Adrenal gland (tissue), 12 donors: ENCODE results near the gene PIAS4. TPM values are rescaled to one million over a fixed set of nuclear protein-coding genes. Genes with fewer than 3 reads are reported as not detected.
A peak's percentile ranks its signal among the peaks of the same experiment; 100 is the strongest.

Source experiments
- DNase-seq, 7 donors: peaks; one replicate each; pipeline ENCODE4 v3.0.0-alpha.2; 2019 to 2020
- H3K27ac ChIP-seq, 5 donors: fragments of 200-600 bp; sonication (generic) in 4 of 5; 1 replicate in 3 of 5; 2 replicates in 2 of 5; pipeline versions ENCODE4 v1.5.1 to v1.8.0; 2016 to 2020; ENCODE audit warnings: mild to moderate bottlenecking in 1 of 5
- H3K27me3 ChIP-seq: fragments of 200-600 bp; 2 replicates; pipeline ENCODE4 v1.8.0; 2021
- H3K36me3 ChIP-seq, 2 donors: fragments of 200-600 bp; replicated peaks in 1 of 2; 1 replicate in 1 of 2; 2 replicates in 1 of 2; pipeline versions ENCODE4 v1.5.1 to v1.8.0; 2018 to 2022
- H3K4me1 ChIP-seq, 2 donors: fragments of 200-600 bp; replicated peaks in 1 of 2; 1 replicate in 1 of 2; 2 replicates in 1 of 2; pipeline versions ENCODE4 v1.5.1 to v1.8.0; 2018 to 2021
- H3K4me3 ChIP-seq, 4 donors: fragments of 200-600 bp; sonication (generic) in 3 of 4; one replicate each; pipeline ENCODE4 v1.5.1; 2016 to 2018
- H3K9me3 ChIP-seq, 3 donors: fragments of 200-600 bp; sonication (generic) in 1 of 3; replicated peaks in 1 of 3; 1 replicate in 2 of 3; 2 replicates in 1 of 3; pipeline versions ENCODE4 v1.5.1 to v1.8.0; 2016 to 2021
- POLR2A ChIP-seq, 2 donors: fragments of 450-650 bp; IDR thresholded peaks; one replicate each; pipeline ENCODE4 v1.6.1; 2017; ENCODE audit warnings: antibody characterized with exemption in 2 of 2, mild to moderate bottlenecking in 2 of 2, moderate library complexity in 1 of 2
- whole genome bisulfite sequencing, 4 donors: extraction: QIAGEN DNeasy Blood & Tissue Kit in 2 of 4; methylation state at CpG; one replicate each; pipeline versions ENCODE4 v1.1.5 to v1.1.7; 2013 to 2017; 5-methylcytosine and 5-hydroxymethylcytosine counted together
- intact Hi-C, 2 donors: fragments of 100-400 bp; cut with DNase I; formaldehyde crosslinking; loops; one replicate each; pipeline versions ENCODE4 v1.14.1 to v1.15.0; 2022 to 2023
- polyA plus RNA-seq, 3 donors: library from polyadenylated mRNA; stranded (reverse); fragments of 200-250 nt in 2 of 3; fragments of 350-450 nt in 1 of 3; fragmentation: Illumina TruSeq in 1 of 3; extraction: RNeasy Lipid Tissue Mini Kit (QIAGEN cat#74804) in 1 of 3; gene quantifications; one replicate each; pipeline ENCODE4 v1.2.3, GENCODE V29; 2013 to 2014
- total RNA-seq, 9 donors: library from RNA; depleted of rRNA in 4 of 9; stranded (reverse); fragments of >200 nt in 4 of 9; fragments of 120-200 nt in 1 of 9; fragmentation: NEBNext Ultra II Directional in 1 of 9; extraction: Animal tissue kit (Norgen Biotek cat#: 25700) in 1 of 9; gene quantifications; one replicate each; pipeline versions ENCODE4 v1.1.0 to v1.2.4, GENCODE V29; 2013 to 2023
- TF ChIP-seq, protein P1 (sequence below), 6 experiments: fragments of 450-650 bp in 4 of 6; fragments of 200-600 bp in 2 of 6; sonication (generic) in 1 of 6; IDR thresholded peaks; 1 replicate in 5 of 6; 2 replicates in 1 of 6; pipeline versions ENCODE4 v1.5.1 to v1.8.0; 2016 to 2021; ENCODE audit warnings: antibody characterized with exemption in 6 of 6, mild to moderate bottlenecking in 2 of 6, moderate library complexity in 1 of 6
- donor health status: healthy with polysubstance abuse.
- donor health status: Bipolar disorder and iron deficiency.
- donor health status: DM: yes; HTN: yes; CAD: no.
- donor health status: DM: no; HTN: no; CAD: no.
- donor health status: DM: no; HTN: no; CAD: no.
- donor health status: DM: yes; HTN: yes; CAD: no.

Gene PIAS4
- total and polyA plus RNA-seq, 12 donors = 13.7 to 40.7 (median 22.5) TPM

DNA sequence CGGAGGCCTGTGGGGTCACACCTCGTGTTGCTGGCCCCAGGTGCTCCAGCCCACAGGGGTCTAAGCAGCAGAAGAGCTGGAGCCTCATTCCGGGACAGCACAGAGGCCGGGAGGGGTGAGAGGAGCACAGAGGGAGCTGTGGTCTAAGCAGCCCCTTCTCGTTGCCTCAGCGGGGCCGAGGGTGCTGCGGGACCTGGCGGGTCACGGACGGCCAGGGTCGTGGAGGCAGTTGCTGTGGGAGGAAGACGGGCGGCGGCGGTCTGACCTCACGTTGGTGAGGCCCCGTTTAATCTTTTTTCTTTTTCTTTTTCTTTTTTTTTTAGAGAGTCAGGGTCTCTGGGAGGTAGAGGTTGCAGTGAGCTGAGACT lies 21.7 kb downstream of the PIAS4 start:
- Histone ChIP-seq H3K9me3 (no peaks in the 10 kb centered on the region), H3K36me3 (peaks cover 0 to 34% of the 10 kb centered on the region in 2 donors), H3K4me3 (no peak overlapping the region), H3K4me1 (peaks cover 8 to 10% of the 10 kb centered on the region in 2 donors), H3K27ac (no peak overlapping the region), H3K27me3 (no peaks in the 10 kb centered on the region)
- no peak for TF ChIP-seq POLR2A (IDR thresholded peaks at IDR 0.05)
- TF ChIP-seq, protein P1, sequence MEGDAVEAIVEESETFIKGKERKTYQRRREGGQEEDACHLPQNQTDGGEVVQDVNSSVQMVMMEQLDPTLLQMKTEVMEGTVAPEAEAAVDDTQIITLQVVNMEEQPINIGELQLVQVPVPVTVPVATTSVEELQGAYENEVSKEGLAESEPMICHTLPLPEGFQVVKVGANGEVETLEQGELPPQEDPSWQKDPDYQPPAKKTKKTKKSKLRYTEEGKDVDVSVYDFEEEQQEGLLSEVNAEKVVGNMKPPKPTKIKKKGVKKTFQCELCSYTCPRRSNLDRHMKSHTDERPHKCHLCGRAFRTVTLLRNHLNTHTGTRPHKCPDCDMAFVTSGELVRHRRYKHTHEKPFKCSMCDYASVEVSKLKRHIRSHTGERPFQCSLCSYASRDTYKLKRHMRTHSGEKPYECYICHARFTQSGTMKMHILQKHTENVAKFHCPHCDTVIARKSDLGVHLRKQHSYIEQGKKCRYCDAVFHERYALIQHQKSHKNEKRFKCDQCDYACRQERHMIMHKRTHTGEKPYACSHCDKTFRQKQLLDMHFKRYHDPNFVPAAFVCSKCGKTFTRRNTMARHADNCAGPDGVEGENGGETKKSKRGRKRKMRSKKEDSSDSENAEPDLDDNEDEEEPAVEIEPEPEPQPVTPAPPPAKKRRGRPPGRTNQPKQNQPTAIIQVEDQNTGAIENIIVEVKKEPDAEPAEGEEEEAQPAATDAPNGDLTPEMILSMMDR (IDR thresholded peaks at IDR 0.05) = no peak
- 86 to 94% (median 91%) methylated on average over 15 to 18 of the region's 18 CpGs for WGBS, 4 donors
- intact Hi-C loops = no loop called here
- no peak for DNase-seq

DNA sequence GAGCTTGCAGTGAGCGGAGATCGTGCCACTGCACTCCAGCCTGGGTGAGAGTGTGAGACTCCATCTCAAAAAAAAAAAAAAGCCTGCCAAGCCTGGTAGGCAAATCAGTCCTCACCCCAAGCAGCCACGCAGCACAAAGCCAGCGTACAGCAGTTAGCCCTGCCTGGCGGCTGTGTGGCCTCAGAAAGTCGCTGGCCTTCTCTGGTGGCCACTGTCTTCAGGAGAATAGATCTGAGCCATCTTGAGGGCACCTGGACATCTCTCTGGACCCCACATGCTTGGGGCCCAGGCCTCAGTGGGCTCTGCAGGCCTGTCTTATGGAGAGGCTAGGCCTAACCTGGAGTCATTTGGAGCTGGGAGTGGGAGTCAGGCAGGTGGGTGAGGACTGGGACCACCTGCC lies 23.0 kb downstream of the PIAS4 start:
- Histone ChIP-seq H3K4me3 (no peak overlapping the region), H3K27me3 (no peaks in the 10 kb centered on the region), H3K36me3 (peaks cover 0 to 34% of the 10 kb centered on the region in 2 donors), H3K4me1 (peaks cover 8 to 10% of the 10 kb centered on the region in 2 donors), H3K9me3 (no peaks in the 10 kb centered on the region), H3K27ac (no peak overlapping the region)
- intact Hi-C loops = no loop called here
- WGBS, 4 donors = 95 to 100% (median 98%) methylated on average over 2 to 6 of the region's 6 CpGs
- DNase-seq = no peak
- TF ChIP-seq, protein P1 (IDR thresholded peaks at IDR 0.05) = no peak
- no peak for TF ChIP-seq POLR2A (IDR thresholded peaks at IDR 0.05)

DNA sequence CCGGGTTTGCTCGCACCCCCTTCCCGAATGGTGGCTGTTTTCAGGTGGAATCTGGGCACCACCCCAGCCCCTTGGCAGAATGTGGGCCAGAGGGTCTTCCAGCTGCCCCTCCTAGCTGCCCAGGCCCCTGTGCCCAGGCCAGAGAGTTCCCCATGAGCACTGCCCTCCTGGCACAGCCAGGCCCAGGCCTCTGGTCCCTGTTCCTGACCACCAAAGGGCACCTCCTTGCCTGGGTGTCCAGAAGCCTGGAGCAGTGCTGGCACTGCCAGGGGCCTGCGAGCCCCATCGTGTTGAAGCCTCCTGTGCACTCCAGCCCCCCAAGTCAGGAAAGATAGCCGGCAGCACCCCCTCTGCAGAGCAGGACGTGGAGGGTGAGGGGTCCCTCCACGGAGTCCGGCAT lies 23.4 kb downstream of the PIAS4 start:
- TF ChIP-seq, protein P1 (IDR thresholded peaks at IDR 0.05) = no peak
- TF ChIP-seq POLR2A (IDR thresholded peaks at IDR 0.05) = no peak
- intact Hi-C loops = no loop called here
- WGBS, 4 donors = 79 to 84% (median 80%) methylated on average over 9 of the region's 9 CpGs; no CpG with 5 or more reads in 1 of the 4 donors
- Histone ChIP-seq H3K27ac (no peak overlapping the region), H3K9me3 (no peaks in the 10 kb centered on the region), H3K4me3 (no peak overlapping the region), H3K4me1 (peaks cover 8 to 10% of the 10 kb centered on the region in 2 donors), H3K36me3 (peaks cover 0 to 34% of the 10 kb centered on the region in 2 donors), H3K27me3 (no peaks in the 10 kb centered on the region)
- DNase-seq = no peak

DNA sequence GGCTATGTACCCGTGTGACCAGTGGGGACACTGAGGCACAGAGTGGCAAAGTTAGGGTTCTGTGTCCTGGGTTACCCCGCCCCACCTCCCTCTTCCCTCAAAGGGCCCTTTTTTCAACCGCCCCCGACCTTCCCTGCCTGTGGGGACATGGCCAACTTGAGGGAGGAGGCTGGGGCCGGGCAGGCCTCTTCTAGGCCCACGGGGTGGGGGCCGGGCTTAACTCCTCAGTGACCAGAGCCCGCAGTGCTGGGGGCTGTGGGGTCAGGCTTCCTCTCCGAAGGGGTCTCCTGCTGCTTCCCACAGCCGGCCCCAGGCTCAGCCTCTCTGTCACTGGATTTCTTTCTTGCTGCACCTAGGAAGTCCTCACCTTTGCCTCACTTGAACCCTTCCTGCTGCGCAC lies 23.9 kb downstream of the PIAS4 start:
- Histone ChIP-seq H3K36me3 (peaks cover 0 to 34% of the 10 kb centered on the region in 2 donors), H3K4me3 (no peak overlapping the region), H3K4me1 (peaks cover 8 to 10% of the 10 kb centered on the region in 2 donors), H3K27me3 (no peaks in the 10 kb centered on the region), H3K27ac (peak overlapping the region in 1 of 5 donors; percentile 86), H3K9me3 (no peaks in the 10 kb centered on the region)
- 60 to 100% (median 74%) methylated on average over 2 to 11 of the region's 11 CpGs for WGBS, 4 donors
- intact Hi-C loops = no loop called here
- TF ChIP-seq, protein P1 (IDR thresholded peaks at IDR 0.05) = no peak
- no peak for TF ChIP-seq POLR2A (IDR thresholded peaks at IDR 0.05)
- no peak for DNase-seq
